Epithelial cell of proximal tubule (primary cell): Measurements from ENCODE around the gene TEX28. TPM values are rescaled to one million over a fixed set of nuclear protein-coding genes. Genes with fewer than 3 reads are reported as not detected.
"Not testable (repeated sequence)": the region's sequence is repeated elsewhere in the genome, so short reads cannot be mapped to it uniquely, and the experiment has no call there.

Experiments
- DNase-seq: peaks from one replicate; pipeline ENCODE4 v3.0.0-alpha.2; 2011; ENCODE audit warnings: low read depth
- H3K4me3 ChIP-seq: 2 replicates; pipeline ENCODE4 v1.5.1; 2011; ENCODE audit warnings: low read depth, mild to moderate bottlenecking, low read length
- total RNA-seq: library from RNA; depleted of rRNA; stranded (reverse); fragments of >200 nt; gene quantifications from 2 replicates; pipeline ENCODE4 v1.2.3, GENCODE V29; 2015

The TEX28 gene
- total RNA-seq, 1 donor from 2014 or later: not detected

- DNase-seq, H3K4me3 ChIP-seq: not testable (repeated sequence)
Measured at GRCh38 chrX:154238939-154239559, 55.9 kb downstream of the TEX28 start.

- not testable (repeated sequence) for DNase-seq, H3K4me3 ChIP-seq
Measured at GRCh38 chrX:154233620-154234019, 61.3 kb downstream of the TEX28 start.

- H3K4me3 ChIP-seq, DNase-seq: not testable (repeated sequence)
Measured at GRCh38 chrX:154231443-154231842, 63.5 kb downstream of the TEX28 start.

- not testable (repeated sequence) for DNase-seq, H3K4me3 ChIP-seq
Measured at GRCh38 chrX:154226706-154227105, 68.2 kb downstream of the TEX28 start.

GRCh38 chrX:154225292-154225691 lies 69.6 kb downstream of the TEX28 start:
- not testable (repeated sequence) for DNase-seq, H3K4me3 ChIP-seq

Other genes with a start within 250 kb of the TEX28 start
- 18.1 and 23.4 TPM in 2 replicates for gene MECP2, start 197.4 kb downstream of the TEX28 start, total RNA-seq
- not detected in 2 replicates for gene OPN1LW, start 150.9 kb downstream of the TEX28 start, total RNA-seq
- gene OPN1MW, start 112.5 kb downstream of the TEX28 start, total RNA-seq: not detected in 2 replicates
- not detected in 2 replicates for gene OPN1MW2, start 75.4 kb downstream of the TEX28 start, total RNA-seq
- gene OPN1MW3, start 37.5 kb downstream of the TEX28 start, total RNA-seq: not detected in 2 replicates
- gene TKTL1, start 671 bp upstream of the TEX28 start, total RNA-seq: 0.17 TPM in 1 of 2 replicates, not detected in the other
- 953 and 1,430 TPM in 2 replicates for gene FLNA, start 79.5 kb upstream of the TEX28 start, total RNA-seq
- gene EMD, start 84.2 kb upstream of the TEX28 start, total RNA-seq: 50.7 and 63.0 TPM in 2 replicates
- 5,736 and 6,055 TPM in 2 replicates for gene RPL10, start 103.3 kb upstream of the TEX28 start, total RNA-seq
- gene DNASE1L1, start 114.1 kb upstream of the TEX28 start, total RNA-seq: 20.7 and 27.7 TPM in 2 replicates
- 33.6 and 55.8 TPM in 2 replicates for gene TAFAZZIN, start 116.4 kb upstream of the TEX28 start, total RNA-seq
- gene ATP6AP1, start 133.6 kb upstream of the TEX28 start, total RNA-seq: 28.5 and 55.1 TPM in 2 replicates
- 116 and 144 TPM in 2 replicates for gene GDI1, start 142.0 kb upstream of the TEX28 start, total RNA-seq
- gene FAM50A, start 149.0 kb upstream of the TEX28 start, total RNA-seq: 51.1 and 74.1 TPM in 2 replicates
- gene PLXNA3, start 163.2 kb upstream of the TEX28 start, total RNA-seq: 5.9 and 14.6 TPM in 2 replicates
- gene LAGE3, start 184.2 kb upstream of the TEX28 start, total RNA-seq: 23.0 and 28.4 TPM in 2 replicates
- 39.4 and 65.5 TPM in 2 replicates for gene UBL4A, start 191.5 kb upstream of the TEX28 start, total RNA-seq
- 26.1 and 29.1 TPM in 2 replicates for gene SLC10A3, start 195.5 kb upstream of the TEX28 start, total RNA-seq
- 24.8 and 31.8 TPM in 2 replicates for gene FAM3A, start 221.1 kb upstream of the TEX28 start, total RNA-seq